Neural progenitor cell (in vitro differentiated cells): ENCODE measurements around the gene PPIL4.

Experiments used
- EZH2 ChIP-seq: fragments of 200-600 bp; sonication (generic); IDR thresholded peaks from 2 replicates; pipeline ENCODE4 v1.6.1; 2017; ENCODE audit warnings: antibody characterized with exemption, mild to moderate bottlenecking, moderate library complexity
- EZH2phosphoT487 ChIP-seq: fragments of 200-600 bp; sonication (generic); IDR thresholded peaks from 2 replicates; pipeline ENCODE4 v1.6.1; 2017; ENCODE audit warnings: antibody characterized with exemption
- TF ChIP-seq, protein P1 (sequence below): fragments of 200-600 bp; sonication (generic); IDR thresholded peaks from 2 replicates; pipeline ENCODE4 v1.5.1; 2017; ENCODE audit warnings: antibody characterized with exemption, mild to moderate bottlenecking

DNA sequence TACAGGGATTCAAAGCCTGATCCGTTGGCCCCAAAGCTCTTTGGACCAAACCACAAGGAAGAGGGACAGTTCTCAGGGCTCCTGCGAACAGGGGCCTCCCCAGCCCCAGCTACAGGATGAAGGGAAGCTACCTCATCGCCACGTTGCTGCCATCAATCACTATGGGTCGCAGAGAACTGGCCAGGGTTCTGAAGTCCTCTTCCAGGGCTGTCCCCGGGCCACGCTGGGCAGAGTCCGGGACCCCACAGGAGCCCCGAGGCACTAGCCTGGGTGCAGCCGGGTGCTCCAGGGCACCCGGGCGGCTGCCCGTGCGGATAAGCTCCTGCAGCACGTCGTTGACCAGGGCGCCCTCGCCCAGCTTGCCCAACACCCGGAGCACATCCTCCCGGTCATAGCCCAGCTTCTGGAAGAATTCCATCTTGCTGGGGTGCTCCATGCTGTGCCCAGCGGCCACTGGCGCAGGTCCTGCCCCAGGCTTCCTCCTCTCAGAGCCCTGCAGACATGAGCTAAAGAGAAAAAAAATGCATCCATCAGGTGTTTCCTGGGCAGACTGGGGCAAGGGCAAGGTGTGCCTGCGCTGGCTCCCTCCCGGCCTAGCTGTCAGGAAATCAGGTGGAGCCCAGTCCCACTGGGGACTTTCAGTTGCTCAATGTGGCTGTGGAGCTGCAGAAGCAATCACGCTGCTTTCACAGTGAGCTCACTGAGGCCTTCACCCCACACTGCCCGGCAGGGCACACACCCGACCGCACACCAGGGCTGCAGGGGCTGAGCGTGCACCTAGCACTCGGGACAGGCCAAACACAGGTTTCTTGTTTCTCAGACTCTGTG lies 71.5 kb downstream of the PPIL4 start:
- TF ChIP-seq, protein P1, sequence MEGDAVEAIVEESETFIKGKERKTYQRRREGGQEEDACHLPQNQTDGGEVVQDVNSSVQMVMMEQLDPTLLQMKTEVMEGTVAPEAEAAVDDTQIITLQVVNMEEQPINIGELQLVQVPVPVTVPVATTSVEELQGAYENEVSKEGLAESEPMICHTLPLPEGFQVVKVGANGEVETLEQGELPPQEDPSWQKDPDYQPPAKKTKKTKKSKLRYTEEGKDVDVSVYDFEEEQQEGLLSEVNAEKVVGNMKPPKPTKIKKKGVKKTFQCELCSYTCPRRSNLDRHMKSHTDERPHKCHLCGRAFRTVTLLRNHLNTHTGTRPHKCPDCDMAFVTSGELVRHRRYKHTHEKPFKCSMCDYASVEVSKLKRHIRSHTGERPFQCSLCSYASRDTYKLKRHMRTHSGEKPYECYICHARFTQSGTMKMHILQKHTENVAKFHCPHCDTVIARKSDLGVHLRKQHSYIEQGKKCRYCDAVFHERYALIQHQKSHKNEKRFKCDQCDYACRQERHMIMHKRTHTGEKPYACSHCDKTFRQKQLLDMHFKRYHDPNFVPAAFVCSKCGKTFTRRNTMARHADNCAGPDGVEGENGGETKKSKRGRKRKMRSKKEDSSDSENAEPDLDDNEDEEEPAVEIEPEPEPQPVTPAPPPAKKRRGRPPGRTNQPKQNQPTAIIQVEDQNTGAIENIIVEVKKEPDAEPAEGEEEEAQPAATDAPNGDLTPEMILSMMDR = no peak
- TF ChIP-seq EZH2 (no peak), EZH2phosphoT487 (no peak)
